ENCODE results near the gene PRXL2B. TPM values are rescaled to one million over a fixed set of nuclear protein-coding genes. Genes with fewer than 3 reads are reported as not detected.
"Not testable (repeated sequence)": the region's sequence is repeated elsewhere in the genome, so short reads cannot be mapped to it uniquely, and the experiment has no call there.

The PRXL2B gene
- total RNA-seq, 5 donors from 2014 or later (not counting 1 experiment from before 2014, with no cell fraction given): 17.3 to 37.6 (median 35.3) TPM

DNA sequence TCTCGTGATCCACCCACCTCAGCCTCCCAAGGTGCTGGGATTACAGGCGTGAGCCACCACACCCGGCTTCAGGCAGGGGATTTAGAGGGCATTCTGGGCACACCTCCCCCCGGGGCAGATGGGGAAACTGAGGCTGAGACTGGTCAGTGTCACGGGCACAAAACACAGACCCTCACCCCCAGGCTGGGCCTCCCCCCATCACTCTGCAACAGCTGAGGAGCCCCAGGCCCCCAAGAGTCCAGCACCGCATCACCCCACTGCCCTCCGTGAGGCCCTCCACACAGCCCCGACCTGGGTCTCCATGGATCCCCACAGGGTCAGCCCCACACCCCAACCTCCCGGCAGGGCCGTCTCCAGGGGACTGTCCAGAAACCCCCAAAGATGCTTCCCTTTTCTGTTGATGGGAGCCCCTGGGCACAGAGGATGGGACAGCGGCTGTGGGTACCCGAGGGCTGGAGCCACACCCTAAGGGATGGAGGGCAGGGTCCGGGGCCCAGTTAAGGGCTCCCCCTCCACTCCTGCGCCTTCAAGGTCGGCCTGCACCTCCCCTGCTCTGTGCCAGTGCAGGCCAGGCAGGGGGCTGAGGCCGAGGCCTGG lies 19.4 kb upstream of the PRXL2B start:
- ChIA-PET CTCF (no interaction called here), POLR2A (no interaction called here)
- ATAC-seq (replicated peaks in 1 of 4) (no peak), DNase-seq (no peak)
- no peaks in the 10 kb centered on the region for H3K36me3 Mint-ChIP-seq
- no peak overlapping the region for H3K27ac Mint-ChIP-seq
- no peaks in the 10 kb centered on the region for H3K9me3 Mint-ChIP-seq
- Histone ChIP-seq H3K36me3 (ENCODE audit: control insufficient read depth in 2 of 2, extremely low read depth in 1 of 2, insufficient read depth in 1 of 2, low read length in 1 of 2) (peaks cover 0 to 18% of the 10 kb centered on the region in 2 donors), H3K27me3 (replicated peaks in 1 of 2; ENCODE audit: control insufficient read depth in 2 of 2, extremely low read depth in 1 of 2, insufficient read depth in 2 of 2, low read length in 1 of 2) (no peaks in the 10 kb centered on the region), H3K9me3 (no peaks in the 10 kb centered on the region), H3K27ac (ENCODE audit: low read length) (no peak overlapping the region), H3K4me3 (ENCODE audit: control insufficient read depth in 1 of 2, extremely low read depth in 1 of 2, low read length in 1 of 2) (no peak overlapping the region), H3K4me1 (ENCODE audit: control insufficient read depth in 1 of 2, extremely low read depth in 1 of 2, insufficient read depth in 2 of 2, low read length in 2 of 2) (peaks cover 0 to 1% of the 10 kb centered on the region in 2 experiments)
- H3K4me1 Mint-ChIP-seq: peaks cover 0 to 3% (median 0%) of the 10 kb centered on the region in 3 donors
- no peak overlapping the region for H3K4me3 Mint-ChIP-seq
- H3K27me3 Mint-ChIP-seq: no peaks in the 10 kb centered on the region
- 77% methylated on average over 8 of the region's 16 CpGs for WGBS (ENCODE audit: insufficient coverage)

DNA sequence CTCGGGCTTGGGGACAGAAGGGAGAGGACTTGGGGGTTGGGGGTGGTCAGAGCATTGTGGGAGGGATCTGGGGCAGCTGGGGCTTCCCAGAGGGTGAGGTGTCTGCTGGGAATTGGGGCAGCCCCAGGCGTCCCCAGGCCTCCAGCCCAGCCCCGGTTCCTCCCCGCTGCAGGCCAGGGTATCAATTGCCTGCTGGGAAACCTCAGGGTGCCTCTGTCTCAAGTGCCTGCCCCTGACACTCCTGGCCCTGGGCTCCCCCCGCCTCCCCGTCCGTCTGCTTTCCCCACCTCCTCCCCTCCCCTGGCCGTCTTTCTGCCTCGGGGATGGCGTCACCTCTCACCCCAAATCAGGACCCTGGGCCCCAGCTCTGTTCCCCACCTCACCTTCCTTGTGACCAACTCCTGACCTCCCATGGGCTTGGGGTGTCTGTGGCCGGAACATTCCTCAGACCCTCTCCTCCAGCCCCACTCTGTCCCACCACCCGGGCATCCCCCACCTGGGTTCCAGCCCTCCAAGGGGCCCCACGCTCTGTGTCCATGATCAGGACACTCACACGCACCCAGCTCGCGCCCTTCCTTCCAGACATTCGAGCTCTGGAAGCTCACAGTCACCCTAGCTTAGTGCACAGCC lies 18.3 kb upstream of the PRXL2B start:
- POLR2A ChIA-PET: not testable (repeated sequence)
- 21% methylated on average over 2 of the region's 17 CpGs for WGBS (ENCODE audit: insufficient coverage)

DNA sequence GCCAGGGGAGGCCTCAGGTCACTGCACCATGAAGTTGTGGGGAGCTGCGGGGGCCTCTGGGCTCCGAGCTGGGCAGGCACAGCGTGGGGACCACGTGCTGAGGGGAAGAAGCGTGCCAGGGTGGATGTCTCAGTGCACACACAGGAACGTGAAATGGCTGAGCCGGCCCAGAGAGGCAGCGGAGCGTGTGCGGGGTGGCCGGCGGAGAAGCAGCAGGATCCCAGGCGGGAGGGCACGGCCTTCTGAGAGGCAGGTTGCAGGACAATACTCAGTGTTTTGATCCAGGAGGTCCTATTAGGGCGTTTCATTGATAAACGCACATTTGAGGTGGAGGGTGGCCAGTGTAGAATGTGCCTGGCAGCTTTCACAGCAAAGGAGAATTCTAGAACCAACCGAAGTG lies 17.5 kb upstream of the PRXL2B start:
- Histone ChIP-seq H3K36me3 (ENCODE audit: control insufficient read depth in 2 of 2, extremely low read depth in 1 of 2, insufficient read depth in 1 of 2, low read length in 1 of 2) (no peaks in the 10 kb centered on the region), H3K4me1 (ENCODE audit: control insufficient read depth in 1 of 2, extremely low read depth in 1 of 2, insufficient read depth in 2 of 2, low read length in 2 of 2) (no peaks in the 10 kb centered on the region), H3K27ac (ENCODE audit: low read length) (no peak overlapping the region), H3K27me3 (replicated peaks in 1 of 2; ENCODE audit: control insufficient read depth in 2 of 2, extremely low read depth in 1 of 2, insufficient read depth in 2 of 2, low read length in 1 of 2) (no peaks in the 10 kb centered on the region), H3K4me3 (ENCODE audit: control insufficient read depth in 1 of 2, extremely low read depth in 1 of 2, low read length in 1 of 2) (no peak overlapping the region), H3K9me3 (no peaks in the 10 kb centered on the region)
- no peak overlapping the region for H3K4me3 Mint-ChIP-seq
- no peaks in the 10 kb centered on the region for H3K36me3 Mint-ChIP-seq
- no peaks in the 10 kb centered on the region for H3K27me3 Mint-ChIP-seq
- ChIA-PET CTCF (no interaction called here), POLR2A (no interaction called here)
- ATAC-seq (replicated peaks in 1 of 4): no peak
- H3K4me1 Mint-ChIP-seq: peaks cover 0 to 5% (median 0%) of the 10 kb centered on the region in 3 donors
- 93% methylated on average over 13 of the region's 17 CpGs for WGBS (ENCODE audit: insufficient coverage)
- peaks cover 2 to 16% (median 13%) of the 10 kb centered on the region in 3 donors for H3K9me3 Mint-ChIP-seq
- H3K27ac Mint-ChIP-seq: no peak overlapping the region
- DNase-seq: no peak

More for the DNA sequence above, 18.3 kb upstream of the PRXL2B start:
- H3K9me3 ChIP-seq; H3K27me3 ChIP-seq (replicated peaks in 1 of 2; ENCODE audit: control insufficient read depth in 2 of 2, extremely low read depth in 1 of 2, insufficient read depth in 2 of 2, low read length in 1 of 2); H3K27me3 Mint-ChIP-seq; H3K27ac ChIP-seq (ENCODE audit: low read length); DNase-seq; H3K4me3 Mint-ChIP-seq; H3K4me1 ChIP-seq (ENCODE audit: control insufficient read depth in 1 of 2, extremely low read depth in 1 of 2, insufficient read depth in 2 of 2, low read length in 2 of 2); H3K36me3 ChIP-seq (ENCODE audit: control insufficient read depth in 2 of 2, extremely low read depth in 1 of 2, insufficient read depth in 1 of 2, low read length in 1 of 2); H3K4me1 Mint-ChIP-seq; H3K4me3 ChIP-seq (ENCODE audit: control insufficient read depth in 1 of 2, extremely low read depth in 1 of 2, low read length in 1 of 2); H3K36me3 Mint-ChIP-seq; ATAC-seq (replicated peaks in 1 of 4); CTCF ChIA-PET; H3K27ac Mint-ChIP-seq; H3K9me3 Mint-ChIP-seq: not testable (repeated sequence)

DNA sequence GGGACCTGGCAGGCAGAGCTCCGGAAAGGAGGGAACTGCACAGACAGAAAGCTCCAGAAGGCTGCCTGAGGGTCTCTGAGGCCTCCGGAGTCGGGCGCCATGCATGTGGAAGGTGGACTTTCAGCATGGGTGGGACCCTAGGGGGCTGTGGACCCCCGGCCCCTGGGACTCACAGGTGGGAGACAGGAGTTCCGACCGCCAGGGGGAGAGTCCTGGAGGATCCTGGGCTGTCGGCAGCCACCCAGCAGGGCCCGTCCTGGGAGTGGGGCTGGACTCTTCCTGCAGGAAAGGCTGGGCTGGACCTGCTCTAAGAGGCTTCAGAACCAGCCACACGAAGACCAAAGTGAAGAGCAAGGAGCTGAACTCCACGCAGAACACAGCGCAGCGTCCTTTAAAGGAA lies 16.9 kb upstream of the PRXL2B start:
- H3K27me3 ChIP-seq (replicated peaks in 1 of 2; ENCODE audit: control insufficient read depth in 2 of 2, extremely low read depth in 1 of 2, insufficient read depth in 2 of 2, low read length in 1 of 2); ATAC-seq (replicated peaks in 1 of 4); H3K4me3 ChIP-seq (ENCODE audit: control insufficient read depth in 1 of 2, extremely low read depth in 1 of 2, low read length in 1 of 2); H3K4me1 Mint-ChIP-seq; H3K27me3 Mint-ChIP-seq; H3K27ac ChIP-seq (ENCODE audit: low read length); H3K9me3 ChIP-seq; DNase-seq; H3K36me3 ChIP-seq (ENCODE audit: control insufficient read depth in 2 of 2, extremely low read depth in 1 of 2, insufficient read depth in 1 of 2, low read length in 1 of 2); CTCF ChIA-PET; H3K4me1 ChIP-seq (ENCODE audit: control insufficient read depth in 1 of 2, extremely low read depth in 1 of 2, insufficient read depth in 2 of 2, low read length in 2 of 2); H3K36me3 Mint-ChIP-seq; H3K27ac Mint-ChIP-seq; POLR2A ChIA-PET; H3K4me3 Mint-ChIP-seq: not testable (repeated sequence)
- peaks cover 2 to 18% (median 13%) of the 10 kb centered on the region in 3 donors for H3K9me3 Mint-ChIP-seq
- 90% methylated on average over 7 of the region's 13 CpGs for WGBS (ENCODE audit: insufficient coverage)

DNA sequence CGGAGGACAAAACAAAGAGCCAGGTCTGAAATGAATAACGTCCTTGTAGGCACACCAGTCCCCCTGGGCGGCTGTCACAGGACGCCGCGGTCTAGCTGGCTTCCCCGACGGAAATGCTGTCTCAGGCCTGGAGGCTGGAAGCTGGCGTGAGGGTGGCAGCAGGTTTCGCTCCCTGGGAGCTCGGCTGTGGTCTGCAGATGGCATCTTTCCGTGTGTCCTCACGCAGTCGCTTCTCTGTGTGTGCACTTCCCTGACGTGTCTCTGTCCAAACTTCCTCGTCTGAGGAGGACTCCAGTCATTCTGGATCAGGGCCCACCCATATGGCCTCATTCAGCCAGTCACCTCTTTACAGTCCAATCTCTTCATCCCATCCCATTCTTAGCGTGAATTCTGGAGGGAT lies 16.2 kb upstream of the PRXL2B start:
- H3K9me3 Mint-ChIP-seq: peaks cover 2 to 18% (median 13%) of the 10 kb centered on the region in 3 donors

DNA sequence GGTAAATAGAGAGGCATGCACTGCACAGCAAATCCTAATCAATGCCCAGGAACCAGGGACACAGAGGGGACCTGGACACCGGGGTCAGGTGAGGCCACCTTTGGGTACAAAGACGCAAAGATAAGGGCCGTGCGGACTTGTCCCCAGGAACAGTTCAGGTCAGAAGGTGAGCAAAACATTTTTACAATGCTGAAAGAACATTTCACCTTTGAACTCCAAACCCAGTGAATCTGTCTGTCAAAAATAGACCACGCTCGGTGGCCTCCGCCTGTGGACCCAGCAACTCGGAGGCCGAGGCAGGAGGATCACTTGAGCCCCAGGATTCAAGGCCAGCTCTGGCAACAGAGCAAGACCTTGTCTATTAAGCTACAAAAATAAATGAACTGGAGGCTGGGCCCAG lies 15.2 kb upstream of the PRXL2B start:
- no peaks in the 10 kb centered on the region for H3K36me3 ChIP-seq (ENCODE audit: control insufficient read depth in 2 of 2, extremely low read depth in 1 of 2, insufficient read depth in 1 of 2, low read length in 1 of 2)
- Mint-ChIP-seq H3K27ac (no peak overlapping the region), H3K4me1 (peaks cover 0 to 7% (median 5%) of the 10 kb centered on the region in 3 donors), H3K4me3 (no peak overlapping the region), H3K27me3 (no peaks in the 10 kb centered on the region), H3K9me3 (peaks cover 2 to 18% (median 13%) of the 10 kb centered on the region in 3 donors), H3K36me3 (no peaks in the 10 kb centered on the region)
- CTCF ChIA-PET: no interaction called here
- no peak overlapping the region for H3K27ac ChIP-seq (ENCODE audit: low read length)
- H3K4me1 ChIP-seq (ENCODE audit: control insufficient read depth in 1 of 2, extremely low read depth in 1 of 2, insufficient read depth in 2 of 2, low read length in 2 of 2): peaks cover 7 to 10% of the 10 kb centered on the region in 2 experiments
- H3K9me3 ChIP-seq: no peaks in the 10 kb centered on the region
- POLR2A ChIA-PET: interaction anchor here in 1 of 2 donors (0.6 kb wide), 1 partner anchor 1207 kb away, joined by 3 read pairs; no protein-coding TSS in a partner anchor
- DNase-seq: no peak
- H3K4me3 ChIP-seq (ENCODE audit: control insufficient read depth in 1 of 2, extremely low read depth in 1 of 2, low read length in 1 of 2): no peak overlapping the region
- WGBS (ENCODE audit: insufficient coverage): 100% methylated on average over 6 of the region's 9 CpGs
- no peaks in the 10 kb centered on the region for H3K27me3 ChIP-seq (replicated peaks in 1 of 2; ENCODE audit: control insufficient read depth in 2 of 2, extremely low read depth in 1 of 2, insufficient read depth in 2 of 2, low read length in 1 of 2)
- no peak for ATAC-seq (replicated peaks in 1 of 4)

More for the DNA sequence above, 16.2 kb upstream of the PRXL2B start:
- CTCF ChIA-PET: no interaction called here
- Histone ChIP-seq H3K9me3 (no peaks in the 10 kb centered on the region), H3K4me3 (ENCODE audit: control insufficient read depth in 1 of 2, extremely low read depth in 1 of 2, low read length in 1 of 2) (no peak overlapping the region), H3K27ac (ENCODE audit: low read length) (no peak overlapping the region), H3K36me3 (ENCODE audit: control insufficient read depth in 2 of 2, extremely low read depth in 1 of 2, insufficient read depth in 1 of 2, low read length in 1 of 2) (no peaks in the 10 kb centered on the region), H3K27me3 (replicated peaks in 1 of 2; ENCODE audit: control insufficient read depth in 2 of 2, extremely low read depth in 1 of 2, insufficient read depth in 2 of 2, low read length in 1 of 2) (no peaks in the 10 kb centered on the region), H3K4me1 (ENCODE audit: control insufficient read depth in 1 of 2, extremely low read depth in 1 of 2, insufficient read depth in 2 of 2, low read length in 2 of 2) (peaks cover 0 to under 1% of the 10 kb centered on the region in 2 experiments)
- no peak overlapping the region for H3K4me3 Mint-ChIP-seq
- no peak overlapping the region for H3K27ac Mint-ChIP-seq
- WGBS (ENCODE audit: insufficient coverage): 87% methylated on average over 13 of the region's 17 CpGs
- H3K36me3 Mint-ChIP-seq: no peaks in the 10 kb centered on the region
- POLR2A ChIA-PET: no interaction called here
- ATAC-seq (replicated peaks in 1 of 4) (no peak), DNase-seq (no peak)
- H3K27me3 Mint-ChIP-seq: no peaks in the 10 kb centered on the region
- H3K4me1 Mint-ChIP-seq: peaks cover 0 to 2% (median 0%) of the 10 kb centered on the region in 3 donors

Data from T-cell (primary cell).